Cerebellar cortex (tissue), 1 donor: ENCODE results near the gene RGS5.
"Not testable (repeated sequence)": the region's sequence is repeated elsewhere in the genome, so short reads cannot be mapped to it uniquely, and the experiment has no call there.

Experiments
- DNase-seq: peaks from one replicate; pipeline ENCODE4 v3.0.0-alpha.2; 2015; ENCODE audit warnings: low spot score

RGS5 gene, protein sequence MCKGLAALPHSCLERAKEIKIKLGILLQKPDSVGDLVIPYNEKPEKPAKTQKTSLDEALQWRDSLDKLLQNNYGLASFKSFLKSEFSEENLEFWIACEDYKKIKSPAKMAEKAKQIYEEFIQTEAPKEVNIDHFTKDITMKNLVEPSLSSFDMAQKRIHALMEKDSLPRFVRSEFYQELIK

DNA sequence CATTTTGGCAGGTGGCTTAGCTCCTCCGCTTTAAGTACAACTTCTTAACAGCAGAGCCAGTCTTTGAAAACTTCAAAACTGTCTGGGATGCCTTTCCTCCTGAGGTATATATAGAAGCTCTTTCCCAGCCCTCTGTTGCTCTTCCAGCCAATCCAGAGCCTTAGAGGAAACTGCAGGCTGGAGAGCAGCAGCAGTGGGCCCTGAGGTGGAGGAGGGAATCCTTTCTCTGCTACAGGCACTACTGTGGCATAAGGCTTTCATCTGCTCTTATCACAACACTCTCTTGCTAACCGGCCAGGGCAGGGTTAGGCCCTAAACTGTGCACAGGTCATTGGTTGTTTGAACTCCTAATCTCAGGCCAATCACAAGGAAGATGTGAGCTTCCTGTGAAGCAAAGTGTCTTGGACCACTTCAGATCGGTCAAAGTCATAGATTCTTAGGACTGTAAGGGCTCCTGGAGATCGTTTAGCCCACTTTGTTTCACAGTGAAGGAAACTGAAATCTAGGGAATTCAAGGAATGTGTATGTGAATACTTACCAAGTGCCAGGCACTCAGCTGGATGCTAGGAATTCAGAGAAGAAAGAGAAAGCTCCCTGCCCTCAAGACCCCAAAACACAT lies at the start of gene RGS5:
RGS5 (minus strand) TSS at position 84 of the 619 bp plus-strand sequence; CDS start at position 3, 81 bp downstream.
- no peak for DNase-seq

GRCh38 chr1:163250382-163250974 lies 47.8 kb upstream of the RGS5 start:
- no peak for DNase-seq

GRCh38 chr1:163248064-163248463 lies 45.3 kb upstream of the RGS5 start:
- DNase-seq = no peak

GRCh38 chr1:163244648-163245047 lies 41.9 kb upstream of the RGS5 start:
- not testable (repeated sequence) for DNase-seq

DNA sequence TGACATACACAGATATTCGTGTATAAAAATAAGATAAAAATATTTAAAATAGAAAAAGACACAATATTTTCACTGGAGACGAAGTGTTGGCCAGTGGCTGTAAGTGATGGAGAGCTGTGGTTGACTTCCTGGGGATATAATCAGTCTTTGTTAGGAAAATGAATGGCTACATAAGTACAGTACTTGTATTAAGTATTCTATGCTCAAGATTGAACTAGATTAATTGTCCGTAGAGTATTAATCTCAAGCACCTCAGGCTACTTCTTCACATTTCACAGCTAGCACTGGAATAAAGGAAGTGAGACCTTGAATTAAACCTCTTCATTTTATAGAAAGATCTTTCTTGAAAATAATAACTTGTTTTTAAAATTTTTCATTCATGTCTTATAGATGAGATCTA lies 39.0 kb upstream of the RGS5 start:
- DNase-seq = no peak

- DNase-seq = no peak
Observed at GRCh38 chr1:163240705-163241104, 38.0 kb upstream of the RGS5 start.

DNA sequence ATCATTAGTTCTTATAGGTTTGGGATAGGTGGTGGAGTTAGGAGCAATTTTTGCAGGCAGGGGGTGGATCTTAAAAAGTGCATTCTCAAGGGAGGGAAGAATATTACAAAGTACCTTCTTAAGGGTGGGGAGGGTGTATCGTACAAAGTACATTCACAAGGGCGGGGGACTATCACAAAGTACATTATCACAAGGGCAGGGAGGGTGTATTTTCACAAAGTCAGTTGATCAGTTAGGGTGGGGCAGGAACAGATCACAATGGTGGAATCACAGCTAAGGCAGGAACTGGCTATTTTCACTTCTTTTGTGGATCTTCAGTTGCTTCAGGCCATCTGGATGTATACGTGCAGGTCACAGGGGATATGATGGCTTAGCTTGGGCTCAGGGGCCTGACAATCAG lies 30.9 kb upstream of the RGS5 start:
- DNase-seq = not testable (repeated sequence)

DNA sequence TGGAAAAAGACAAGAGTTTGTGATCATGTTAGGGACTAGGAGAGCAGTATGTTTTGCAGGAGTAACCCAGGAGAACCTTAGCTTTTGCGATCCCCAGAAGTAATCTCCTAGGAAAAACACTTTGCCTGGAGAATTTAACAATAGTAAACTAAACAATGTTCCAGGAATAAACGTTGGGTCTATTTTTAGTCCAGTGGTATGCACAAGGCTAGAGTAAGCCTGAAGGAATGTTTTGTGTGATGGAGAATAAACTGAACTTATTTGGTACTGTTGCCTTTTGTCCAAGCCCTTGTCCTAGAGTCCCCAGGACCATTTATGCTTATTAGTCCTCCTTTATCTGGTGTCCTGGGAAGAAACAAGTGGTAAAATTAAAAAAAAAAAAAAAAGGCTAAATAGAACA lies 28.7 kb upstream of the RGS5 start:
- DNase-seq = no peak

DNA sequence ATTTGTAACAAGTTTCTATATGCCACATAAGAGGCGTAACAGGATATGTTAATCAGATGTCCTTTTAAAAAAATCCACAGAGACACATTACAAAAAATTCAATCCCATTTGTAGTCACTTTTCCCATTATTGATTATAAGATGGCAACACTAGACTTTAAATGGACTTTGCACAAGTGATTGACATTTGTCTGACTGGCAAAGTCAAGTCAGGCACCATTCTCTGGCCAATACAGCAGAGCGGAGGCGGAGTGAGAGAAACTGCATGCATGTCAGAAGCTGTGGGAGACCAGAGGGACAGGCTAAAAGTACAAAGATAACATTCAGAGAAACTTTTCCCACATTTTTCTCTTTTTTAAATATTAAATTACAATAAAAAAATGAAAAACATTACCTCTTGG lies 28.1 kb upstream of the RGS5 start:
- DNase-seq = no peak

- not testable (repeated sequence) for DNase-seq
Observed at GRCh38 chr1:163228271-163228670, 25.6 kb upstream of the RGS5 start.

DNA sequence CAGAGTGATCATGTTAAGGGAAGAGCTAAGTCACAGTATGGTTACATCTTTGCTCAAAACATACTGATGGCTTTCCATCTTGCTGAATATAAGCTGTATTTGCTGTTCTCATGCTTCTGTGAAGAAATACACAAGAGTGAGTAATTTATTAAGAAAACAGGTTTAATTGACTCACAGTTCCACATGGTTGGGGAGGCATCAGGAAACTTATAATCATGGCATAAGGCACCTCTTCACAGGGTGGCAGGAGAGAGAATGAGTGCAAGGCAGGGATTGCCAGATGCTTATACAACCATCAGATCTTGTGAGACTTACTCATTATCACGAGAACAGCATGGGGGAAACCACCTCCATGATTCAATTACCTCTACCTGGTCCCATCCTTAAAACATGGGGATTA lies 24.4 kb upstream of the RGS5 start:
- no peak for DNase-seq

GRCh38 chr1:163213626-163214025 lies 10.9 kb upstream of the RGS5 start:
- no peak for DNase-seq

DNA sequence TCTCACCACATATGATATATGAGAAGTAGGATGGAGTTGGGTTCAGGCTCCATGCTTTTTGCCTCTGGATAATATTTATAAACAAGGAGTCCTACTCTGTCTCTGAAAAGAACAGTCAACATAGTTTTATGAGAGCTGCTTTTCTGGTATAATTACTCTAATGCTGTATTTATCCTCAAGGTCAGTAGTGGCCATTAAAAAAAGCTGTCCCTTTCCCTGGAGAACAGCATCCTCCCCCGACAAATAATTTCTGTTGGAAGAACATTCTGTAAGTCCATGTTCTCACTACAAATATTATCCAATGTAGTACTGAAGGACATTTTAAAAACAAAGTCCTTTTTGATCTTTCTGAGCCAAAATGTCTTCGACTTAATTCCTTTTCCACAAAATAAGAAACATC lies 9.0 kb upstream of the RGS5 start:
- DNase-seq = no peak

GRCh38 chr1:163205513-163205912 lies 2.8 kb upstream of the RGS5 start:
- DNase-seq = no peak

DNA sequence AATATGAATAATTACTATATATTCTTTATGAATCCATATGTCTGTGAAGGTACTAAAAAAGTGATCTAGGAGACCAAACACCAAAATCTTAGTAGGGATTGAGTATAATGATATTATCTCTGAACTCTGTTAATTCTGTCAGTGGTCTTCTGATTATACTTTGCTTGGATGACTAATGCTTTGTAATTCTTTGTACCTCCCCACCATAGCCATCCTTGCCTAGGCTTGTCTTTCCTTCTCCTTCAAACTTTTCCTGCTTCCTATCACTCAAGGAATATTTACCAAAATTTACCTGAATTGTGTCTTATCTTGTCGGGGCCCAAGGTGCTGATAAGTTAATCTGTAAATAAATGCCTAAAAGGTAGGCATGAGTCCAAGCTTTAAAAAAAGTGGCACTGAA lies 845 bp upstream of the RGS5 start:
- no peak for DNase-seq

- DNase-seq = no peak
Observed at GRCh38 chr1:163201906-163202305, 810 bp downstream of the RGS5 start.

GRCh38 chr1:163197022-163197421 lies 5.7 kb downstream of the RGS5 start:
- no peak for DNase-seq

DNA sequence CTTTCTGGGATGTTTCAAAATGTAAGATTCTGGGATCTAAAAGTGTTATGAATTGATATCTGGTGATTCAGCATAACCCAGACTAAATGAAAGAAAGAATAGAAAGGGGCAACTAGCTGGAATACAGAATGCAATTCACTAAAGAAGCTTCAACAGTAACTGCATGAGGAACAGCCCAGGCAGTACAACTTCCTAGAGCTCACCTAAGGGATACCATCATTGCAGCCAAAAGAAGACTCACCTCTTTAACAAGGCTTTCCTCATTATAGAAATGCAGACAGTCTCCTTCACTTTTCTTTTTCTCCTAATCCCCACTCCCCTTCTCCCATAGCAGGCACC lies 6.3 kb downstream of the RGS5 start:
- no peak for DNase-seq

DNA sequence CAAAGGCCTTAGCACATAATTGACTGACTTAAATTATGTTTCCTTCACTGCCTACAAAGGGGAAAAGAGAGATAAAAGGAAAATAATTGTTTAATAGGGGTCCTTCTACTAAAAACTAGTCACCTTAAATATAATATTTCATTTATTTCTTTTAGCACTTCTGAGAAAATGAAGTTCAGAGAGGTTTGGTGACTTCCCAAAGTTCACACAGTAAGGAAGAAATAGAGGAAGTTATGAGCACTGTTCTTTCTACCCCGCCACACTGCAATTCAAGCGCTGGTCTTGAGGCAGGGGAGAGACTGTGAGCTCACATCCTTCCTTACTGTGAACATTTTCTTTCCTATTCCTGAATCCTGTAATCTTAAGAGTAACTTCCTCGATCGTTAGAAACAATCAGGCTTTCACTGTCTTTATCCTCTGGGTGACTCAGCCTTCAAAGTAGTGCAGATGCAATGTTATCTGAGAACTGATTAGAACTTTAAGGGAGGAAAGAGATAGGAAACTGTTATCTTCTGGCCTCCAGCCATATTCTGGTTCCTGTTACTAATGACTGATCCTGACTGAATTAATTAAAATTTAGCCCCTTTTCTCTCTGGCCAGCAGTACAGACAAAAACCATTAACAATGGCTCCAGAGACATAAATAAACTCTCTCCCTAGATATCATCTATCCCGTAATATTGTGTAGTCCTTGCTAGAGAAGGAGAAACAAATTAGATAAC lies 6.8 kb downstream of the RGS5 start:
- DNase-seq = no peak

GRCh38 chr1:163191301-163191700 lies 11.4 kb downstream of the RGS5 start:
- no peak for DNase-seq

GRCh38 chr1:163188947-163189346 lies 13.8 kb downstream of the RGS5 start:
- no peak for DNase-seq

DNA sequence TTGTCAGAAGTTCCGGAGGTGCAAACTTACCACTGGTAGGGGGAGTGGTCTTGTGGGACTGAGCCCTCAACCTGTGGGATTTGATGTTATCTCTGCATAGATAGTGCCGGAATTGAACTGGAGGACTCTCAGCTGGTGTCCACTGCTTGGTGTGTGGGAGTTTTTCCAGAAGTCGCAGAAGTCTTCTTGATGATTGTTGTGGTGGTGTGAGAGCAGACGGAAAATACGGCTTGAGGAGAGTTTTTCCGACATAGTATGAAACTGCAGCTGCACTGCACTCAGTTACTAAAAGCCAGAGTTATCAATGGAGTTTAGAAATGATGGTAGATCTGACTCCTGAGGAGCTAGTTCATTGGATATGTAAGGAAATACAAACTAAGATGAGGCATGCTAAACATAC lies 14.9 kb downstream of the RGS5 start:
- DNase-seq = no peak

DNA sequence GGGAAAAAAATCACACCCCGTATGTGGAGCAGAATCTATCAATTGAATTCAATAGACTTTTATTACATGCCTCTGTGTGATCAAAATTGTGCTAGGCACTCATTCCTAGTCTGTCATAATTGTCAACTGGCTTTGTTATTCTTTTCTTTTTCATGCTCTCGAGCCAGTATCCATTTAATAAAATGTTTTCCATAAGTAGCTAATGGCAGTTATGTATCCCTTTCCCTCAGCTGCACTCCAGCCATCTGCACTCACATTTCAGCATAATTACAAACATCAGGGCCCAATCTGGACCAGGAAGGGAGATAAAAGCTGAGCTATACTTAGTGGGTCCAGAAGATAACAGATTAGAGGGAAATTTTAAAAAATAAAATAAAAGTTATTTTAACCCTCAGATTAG lies 15.9 kb downstream of the RGS5 start:
- no peak for DNase-seq
